ENCODE data around the gene TNFRSF25.

- TF ChIP-seq EZH2 (IDR thresholded peaks at IDR 0.05; ENCODE audit: insufficient read depth, poor library complexity, severe bottlenecking) (no peak), EZH2phosphoT487 (IDR thresholded peaks at IDR 0.05; ENCODE audit: insufficient read depth, low read depth) (no peak)
These were observed 10.5 kb upstream of the TNFRSF25 start for GRCh38 chr1:6476483-6476882.
